Measurements from ENCODE around the gene MEGF11. TPM values are rescaled to one million over a fixed set of nuclear protein-coding genes. Genes with fewer than 3 reads are reported as not detected.

Gene MEGF11
- total RNA-seq, 1 donor from 2014 or later = 0.06 TPM

- no peak for DNase-seq (ENCODE audit: low spot score)
- Histone ChIP-seq H3K4me3 (no peak overlapping the region), H4K20me1 (ENCODE audit: low read depth) (no peaks in the 10 kb centered on the region), H3K4me1 (peaks cover 12% of the 10 kb centered on the region), H3K4me2 (no peak overlapping the region), H3F3A (ENCODE audit: low read depth) (no peaks in the 10 kb centered on the region), H3K27me3 (no peaks in the 10 kb centered on the region), H3K9me3 (ENCODE audit: low read depth) (no peaks in the 10 kb centered on the region), H3K9ac (no peak overlapping the region), H2AFZ (replicated peaks) (no peak overlapping the region), H3K36me3 (no peaks in the 10 kb centered on the region), H3K79me2 (ENCODE audit: low read depth) (no peaks in the 10 kb centered on the region), H3K27ac (no peak overlapping the region)
- no peak overlapping the region for H3K4me3 Mint-ChIP-seq
- no peak for TF ChIP-seq EZH2phosphoT487 (IDR thresholded peaks at IDR 0.05)
- TF ChIP-seq CTCF (IDR thresholded peaks at IDR 0.05) = no peak
- TF ChIP-seq EZH2 (IDR thresholded peaks at IDR 0.05) = no peak
- H3K27ac Mint-ChIP-seq = no peak overlapping the region
- no peaks in the 10 kb centered on the region for H3K9me3 Mint-ChIP-seq
- peaks cover 9% of the 10 kb centered on the region for H3K27me3 Mint-ChIP-seq (ENCODE audit: insufficient read depth, low read depth)
- H3K36me3 Mint-ChIP-seq = no peaks in the 10 kb centered on the region
- H3K4me1 Mint-ChIP-seq = peaks cover 16% of the 10 kb centered on the region
Measured at GRCh38 chr15:65920121-65920520, 333.4 kb downstream of the MEGF11 start.

DNA sequence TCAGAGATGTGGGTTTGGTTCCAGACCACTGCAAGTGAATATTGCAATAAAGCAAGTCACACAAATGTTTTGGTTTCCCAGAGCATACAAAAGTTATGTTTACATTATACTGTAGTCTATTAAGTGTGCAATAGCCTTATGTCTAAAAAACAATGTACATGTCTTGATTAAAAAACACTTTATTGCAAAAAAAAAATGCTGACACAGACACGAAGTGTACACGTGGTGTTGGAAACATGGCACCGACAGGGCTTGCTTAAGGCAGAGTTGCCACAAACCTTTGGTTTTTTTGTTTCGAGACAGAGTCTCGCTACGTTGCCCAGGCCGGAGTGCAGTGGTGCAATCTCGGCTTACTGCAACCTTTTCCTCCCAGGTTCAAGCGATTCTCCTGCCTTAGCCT is 334.2 kb downstream of the MEGF11 start:
- H3K4me1 ChIP-seq = peaks cover 12% of the 10 kb centered on the region
- no peak overlapping the region for H3K4me3 ChIP-seq
- Mint-ChIP-seq H3K27me3 (ENCODE audit: insufficient read depth, low read depth) (peaks cover 9% of the 10 kb centered on the region), H3K4me3 (no peak overlapping the region), H3K27ac (no peak overlapping the region), H3K9me3 (no peaks in the 10 kb centered on the region), H3K4me1 (peaks cover 16% of the 10 kb centered on the region), H3K36me3 (no peaks in the 10 kb centered on the region)
- H3K9me3 ChIP-seq (ENCODE audit: low read depth) = no peaks in the 10 kb centered on the region
- no peaks in the 10 kb centered on the region for H3K27me3 ChIP-seq
- DNase-seq (ENCODE audit: low spot score) = no peak
- H3K9ac ChIP-seq = no peak overlapping the region
- no peak overlapping the region for H2AFZ ChIP-seq (replicated peaks)
- TF ChIP-seq CTCF (IDR thresholded peaks at IDR 0.05) = no peak
- no peak for TF ChIP-seq EZH2phosphoT487 (IDR thresholded peaks at IDR 0.05)
- TF ChIP-seq EZH2 (IDR thresholded peaks at IDR 0.05) = no peak
- H4K20me1 ChIP-seq (ENCODE audit: low read depth) = no peaks in the 10 kb centered on the region
- no peaks in the 10 kb centered on the region for H3F3A ChIP-seq (ENCODE audit: low read depth)
- H3K27ac ChIP-seq = no peak overlapping the region
- H3K36me3 ChIP-seq = no peaks in the 10 kb centered on the region
- H3K4me2 ChIP-seq = no peak overlapping the region
- no peaks in the 10 kb centered on the region for H3K79me2 ChIP-seq (ENCODE audit: low read depth)

DNA sequence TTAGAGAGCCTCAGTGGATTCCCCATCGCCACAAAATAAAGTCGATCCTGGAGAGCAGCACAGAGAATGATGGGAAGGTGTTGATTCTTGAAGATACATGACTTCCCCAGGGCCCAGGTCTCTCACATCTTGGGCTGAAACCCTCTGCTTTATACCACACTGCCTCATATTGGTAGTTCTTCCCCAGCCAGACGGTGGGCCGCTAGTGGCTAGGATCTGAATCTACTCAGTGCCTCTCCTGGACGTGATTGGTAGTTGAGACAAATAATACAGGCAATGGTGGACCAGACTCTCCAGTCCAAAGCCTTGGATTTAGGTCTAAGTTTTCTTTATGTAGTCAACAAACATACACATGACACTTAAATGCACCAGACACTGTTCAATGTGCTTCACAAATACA is 334.6 kb downstream of the MEGF11 start:
- H3K9me3 ChIP-seq (ENCODE audit: low read depth) = no peaks in the 10 kb centered on the region
- peaks cover 16% of the 10 kb centered on the region for H3K4me1 Mint-ChIP-seq
- no peak overlapping the region for H3K27ac ChIP-seq
- no peak overlapping the region for H3K4me3 ChIP-seq
- H3K4me3 Mint-ChIP-seq = no peak overlapping the region
- DNase-seq (ENCODE audit: low spot score) = no peak
- H3K27me3 Mint-ChIP-seq (ENCODE audit: insufficient read depth, low read depth) = peaks cover 9% of the 10 kb centered on the region
- no peaks in the 10 kb centered on the region for H4K20me1 ChIP-seq (ENCODE audit: low read depth)
- no peaks in the 10 kb centered on the region for H3K9me3 Mint-ChIP-seq
- H3K79me2 ChIP-seq (ENCODE audit: low read depth) = no peaks in the 10 kb centered on the region
- no peak overlapping the region for H3K9ac ChIP-seq
- H3F3A ChIP-seq (ENCODE audit: low read depth) = no peaks in the 10 kb centered on the region
- H3K4me2 ChIP-seq = no peak overlapping the region
- TF ChIP-seq CTCF (IDR thresholded peaks at IDR 0.05) (no peak), EZH2 (IDR thresholded peaks at IDR 0.05) (no peak), EZH2phosphoT487 (IDR thresholded peaks at IDR 0.05) (no peak)
- no peaks in the 10 kb centered on the region for H3K36me3 ChIP-seq
- H3K27ac Mint-ChIP-seq = no peak overlapping the region
- peaks cover 12% of the 10 kb centered on the region for H3K4me1 ChIP-seq
- no peak overlapping the region for H2AFZ ChIP-seq (replicated peaks)
- no peaks in the 10 kb centered on the region for H3K27me3 ChIP-seq
- H3K36me3 Mint-ChIP-seq = no peaks in the 10 kb centered on the region

All from neural progenitor cell (in vitro differentiated cells).